GM19395 (cell line): Measurements from ENCODE around the gene AFF2.

Source experiments
- ATAC-seq: cut with Tn5 transposase; IDR thresholded peaks from one replicate; pipeline ENCODE4 v1.9.1; 2021; ENCODE audit warnings: mild to moderate bottlenecking, moderate library complexity; ENCODE audit not compliant: unreplicated experiment

Gene AFF2

DNA sequence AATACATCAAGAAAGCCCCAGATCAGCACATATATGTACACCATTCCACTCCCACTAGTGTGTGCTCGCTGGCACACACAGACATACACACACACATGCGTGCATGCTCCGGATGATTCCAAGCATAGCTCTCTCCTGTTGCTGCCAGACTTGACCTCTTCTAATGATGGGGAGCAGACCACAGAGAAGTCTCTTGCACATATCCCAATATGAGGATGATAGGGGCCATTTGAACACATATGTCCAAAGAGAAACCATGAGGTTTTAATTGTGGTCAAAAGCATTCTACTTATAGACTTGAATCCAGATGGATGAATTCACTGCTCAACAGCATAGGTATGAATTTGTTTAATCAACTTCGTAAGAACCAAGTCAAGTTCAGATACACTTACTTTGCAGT, 214.9 kb downstream of the AFF2 start:
- ATAC-seq: no peak

DNA sequence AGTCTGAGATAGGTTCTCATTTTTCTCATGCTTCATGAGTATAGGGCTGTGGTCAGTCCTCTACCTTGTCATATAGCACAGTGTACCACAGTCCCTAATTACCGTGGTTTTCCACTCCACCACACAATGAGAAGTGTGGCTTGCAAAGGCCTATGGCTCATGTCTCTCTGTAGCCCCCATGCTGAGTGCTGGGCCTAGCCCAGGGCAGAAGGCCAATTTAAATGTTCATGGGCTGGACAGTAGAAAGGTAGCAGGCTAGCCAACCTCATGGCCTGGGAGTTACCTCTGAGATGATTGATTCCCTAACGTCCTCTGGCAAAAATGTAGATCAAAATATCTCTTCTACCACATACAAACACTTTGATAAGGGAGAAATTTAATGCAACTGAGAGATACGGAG, 222.5 kb downstream of the AFF2 start:
- ATAC-seq: no peak

DNA sequence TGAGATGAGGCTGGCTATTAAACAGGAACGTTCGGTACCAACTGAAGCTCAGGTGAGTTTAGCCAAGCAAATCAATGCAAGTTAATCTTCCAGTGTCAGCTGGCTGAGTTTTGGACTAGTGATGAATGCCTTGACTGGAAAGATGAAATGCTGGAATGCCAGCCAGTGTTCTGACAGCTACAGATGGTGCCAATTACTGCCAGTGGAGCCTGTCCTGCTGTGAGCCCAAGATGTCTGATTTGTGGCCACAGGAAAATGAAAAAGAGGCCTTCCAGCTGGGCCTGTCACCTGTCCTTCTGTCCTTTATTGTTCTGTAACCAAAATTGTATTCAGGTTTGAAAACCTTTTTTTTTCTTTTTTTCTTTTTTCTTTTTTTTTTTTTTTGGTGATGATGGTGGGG, 223.1 kb downstream of the AFF2 start:
- no peak for ATAC-seq

DNA sequence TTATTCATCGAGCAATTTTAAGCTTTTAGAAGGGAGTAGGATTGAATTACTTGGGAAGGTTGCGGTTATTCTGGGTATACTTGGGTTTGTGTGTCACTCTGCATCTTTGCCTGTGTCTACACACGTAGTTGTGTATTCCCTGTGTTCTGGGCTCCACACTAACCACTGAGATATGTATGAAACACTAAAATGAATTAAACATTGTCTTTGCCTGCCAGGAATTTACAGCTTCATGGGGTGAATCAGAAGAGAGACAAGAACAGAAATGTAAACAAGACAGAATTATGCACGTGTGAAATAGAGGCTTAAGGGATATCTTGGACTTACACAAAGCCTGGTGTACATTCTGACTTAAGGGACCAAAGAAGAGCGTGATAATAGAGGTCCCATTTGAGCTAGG, 228.5 kb downstream of the AFF2 start:
- ATAC-seq: no peak

DNA sequence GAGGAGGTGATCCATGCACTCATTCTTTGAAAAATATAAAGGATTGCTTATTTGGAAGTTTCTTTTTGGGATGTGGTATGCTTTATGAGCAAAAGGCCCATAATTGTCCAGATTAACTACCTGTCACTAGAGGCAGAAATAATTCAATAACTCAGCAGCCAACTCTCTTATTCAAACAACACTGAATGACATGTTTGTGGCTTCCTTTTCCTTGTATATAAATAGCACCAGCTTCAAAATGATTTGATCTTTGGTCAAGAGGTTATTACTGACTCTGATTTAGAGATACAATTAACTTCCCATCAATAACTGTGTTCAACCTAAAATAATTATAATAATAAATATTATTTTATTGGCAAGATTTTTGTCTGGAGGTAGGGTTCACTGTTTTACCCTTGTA, 232.3 kb downstream of the AFF2 start:
- ATAC-seq: no peak

DNA sequence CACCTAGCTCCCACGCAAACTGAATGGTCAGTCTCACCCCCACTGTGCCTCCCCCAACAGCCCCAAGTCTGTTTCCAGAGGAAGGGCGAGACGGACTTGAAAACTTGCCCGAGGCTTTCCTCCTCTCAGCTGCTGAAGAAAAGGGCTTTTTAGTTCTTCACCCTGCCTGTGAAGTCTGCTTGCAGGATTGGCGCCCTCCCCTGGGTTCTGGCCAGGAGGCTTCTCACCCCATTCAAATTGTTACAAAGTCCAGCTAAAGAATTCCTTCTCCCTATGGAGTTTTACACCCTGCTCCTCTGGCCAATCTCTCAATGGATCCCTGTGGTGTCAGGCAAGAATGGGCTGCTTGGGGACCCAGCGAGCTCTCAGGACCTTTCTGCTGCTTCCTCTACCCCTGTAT, 241.0 kb downstream of the AFF2 start:
- ATAC-seq: no peak

DNA sequence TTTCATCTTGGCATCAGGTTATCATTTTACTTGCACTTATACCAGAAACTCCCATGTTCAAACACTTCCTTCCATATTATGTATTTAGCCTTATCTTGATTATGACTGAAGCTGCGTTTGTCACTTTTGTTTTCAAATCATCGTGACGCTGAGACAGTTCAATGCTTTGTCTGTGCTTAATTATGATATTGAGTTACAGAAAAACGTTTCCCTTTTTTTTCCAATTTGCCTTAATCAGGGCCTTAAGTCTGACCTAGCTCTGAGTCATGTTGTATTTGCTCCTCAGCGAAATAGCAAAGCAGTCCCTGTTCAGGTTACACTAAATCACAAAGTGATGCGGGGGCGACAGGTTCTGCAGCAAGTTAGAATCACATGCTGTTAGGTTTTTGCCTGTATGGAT, 254.7 kb downstream of the AFF2 start:
- no peak for ATAC-seq

DNA sequence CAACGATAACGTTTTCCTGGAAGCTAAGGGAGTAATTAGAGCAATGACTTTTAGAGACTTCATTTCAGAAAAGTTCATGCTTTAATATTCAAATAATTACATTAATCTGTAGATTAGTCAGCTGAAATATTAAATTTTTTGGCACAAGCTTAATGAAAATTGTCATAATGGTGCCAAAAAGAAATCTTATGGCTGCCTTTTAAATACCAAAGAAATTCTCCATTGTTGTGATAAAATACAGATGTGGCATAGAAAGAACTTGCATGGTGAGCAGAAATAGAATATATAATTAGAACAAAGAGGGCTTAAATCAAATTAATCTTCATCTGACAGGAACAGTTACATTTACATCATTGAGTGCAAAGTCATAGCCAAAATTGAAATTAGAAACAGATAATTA, 263.5 kb downstream of the AFF2 start:
- ATAC-seq: no peak

DNA sequence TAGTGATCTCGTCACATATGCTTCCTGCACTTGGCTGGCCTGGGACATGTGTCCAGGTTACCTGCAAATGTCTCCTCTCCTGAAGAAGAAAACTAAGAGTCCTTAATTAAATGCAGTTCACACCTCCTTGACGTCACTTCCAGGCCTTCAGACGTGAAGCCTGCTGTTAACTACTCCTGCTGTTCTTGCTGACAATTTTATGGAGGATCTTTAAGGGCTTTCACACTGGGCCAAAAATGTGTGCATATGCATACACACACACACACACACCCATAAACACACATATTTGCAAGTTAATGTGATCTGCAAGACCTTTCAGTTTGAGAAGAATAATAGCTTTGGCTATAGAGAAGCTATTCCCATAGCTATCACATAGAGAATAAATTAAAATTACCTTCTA, 267.9 kb downstream of the AFF2 start:
- ATAC-seq: no peak

DNA sequence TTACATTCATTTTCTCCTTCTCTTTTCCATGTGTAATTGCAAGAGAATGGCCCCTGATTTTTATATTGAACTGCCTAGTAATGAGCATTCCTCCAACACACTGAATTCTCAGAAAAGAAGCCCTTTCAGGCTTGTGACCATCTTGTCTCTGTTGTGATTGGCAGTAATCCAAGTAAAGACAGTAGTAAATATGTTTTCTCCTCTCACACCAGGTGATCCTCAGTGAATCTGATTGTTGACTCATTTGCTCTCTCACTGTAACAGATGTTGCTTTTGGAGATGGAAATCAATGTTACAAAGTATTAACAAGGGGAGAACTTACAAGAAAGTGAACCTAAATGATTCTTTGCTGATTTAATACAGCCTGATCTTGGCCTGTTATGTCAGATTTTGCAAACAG, 271.0 kb downstream of the AFF2 start:
- ATAC-seq: no peak

DNA sequence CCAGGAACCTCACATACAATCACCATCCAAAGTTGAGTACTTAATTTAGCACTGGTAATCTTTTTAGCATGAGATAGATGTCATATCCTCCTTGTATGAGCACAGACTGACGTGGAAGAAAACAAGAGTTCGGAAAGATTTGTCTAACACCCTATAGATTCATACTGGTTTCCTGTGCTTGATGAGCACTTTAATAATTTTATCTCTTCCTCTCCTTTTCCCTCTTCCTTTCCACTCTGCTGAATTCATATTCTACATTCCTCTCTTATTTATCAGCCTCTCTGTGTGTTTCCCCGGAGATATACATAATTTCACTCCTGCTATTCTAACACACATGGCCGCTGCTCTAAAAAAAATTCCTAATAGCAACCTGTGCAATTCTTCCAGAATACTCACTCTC, 273.9 kb downstream of the AFF2 start:
- ATAC-seq: no peak

DNA sequence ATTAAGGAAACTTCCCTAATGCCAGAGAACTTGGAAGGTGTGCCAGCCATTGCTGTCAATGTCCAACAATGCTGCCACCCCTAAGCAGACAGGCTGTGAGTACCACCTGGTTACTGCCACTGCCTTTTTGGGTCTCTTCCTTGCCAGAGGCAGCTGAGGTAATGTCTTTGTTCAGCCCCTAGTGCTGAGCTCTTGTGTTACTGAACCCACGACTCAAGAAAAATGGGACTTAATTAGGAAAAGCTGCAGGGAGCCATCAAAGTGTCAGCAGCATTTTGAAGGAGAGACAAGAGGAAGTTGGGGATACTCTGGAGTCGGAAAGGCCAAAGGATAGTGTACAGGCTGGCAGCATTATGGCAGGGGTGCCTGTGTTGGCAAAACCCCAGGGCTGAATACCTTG, 283.7 kb downstream of the AFF2 start:
- ATAC-seq: no peak

DNA sequence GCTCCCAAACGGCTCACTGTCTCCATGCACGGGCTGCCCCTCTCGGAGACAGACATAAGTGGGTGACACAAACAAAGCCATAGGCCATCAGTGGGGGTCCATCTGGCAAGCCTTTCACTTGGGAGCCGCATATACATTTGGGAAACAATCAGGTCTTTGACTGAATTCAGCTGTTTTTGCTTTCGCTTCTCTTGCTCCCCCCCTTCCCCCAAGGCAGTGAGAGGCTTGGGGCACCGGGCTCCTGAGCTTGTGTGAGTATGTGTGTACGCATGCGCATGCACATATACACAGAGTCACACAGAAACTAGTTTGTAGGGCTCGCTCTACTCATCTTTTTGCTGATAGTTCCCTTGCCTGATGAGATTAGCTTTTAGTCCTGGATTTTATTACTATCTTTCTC, 284.4 kb downstream of the AFF2 start:
- no peak for ATAC-seq

DNA sequence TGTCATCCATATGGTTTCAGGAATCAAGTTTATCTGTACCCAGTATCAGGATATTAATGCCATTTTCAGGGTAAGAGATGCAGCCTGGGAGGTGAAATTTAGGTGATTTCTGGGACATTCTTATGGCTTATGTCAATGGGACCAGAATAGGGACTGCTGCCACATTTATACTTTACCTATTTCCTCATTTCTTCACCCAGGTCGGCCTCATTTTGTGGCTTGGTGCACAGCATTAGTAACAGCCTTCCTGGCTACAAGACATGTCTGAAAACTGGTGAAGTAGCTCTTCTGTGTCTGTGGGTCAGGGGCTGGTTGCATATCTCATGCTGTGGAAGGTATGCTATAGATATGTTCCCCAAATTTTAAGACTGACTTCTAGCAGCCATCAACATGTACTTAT, 284.8 kb downstream of the AFF2 start:
- ATAC-seq: no peak

DNA sequence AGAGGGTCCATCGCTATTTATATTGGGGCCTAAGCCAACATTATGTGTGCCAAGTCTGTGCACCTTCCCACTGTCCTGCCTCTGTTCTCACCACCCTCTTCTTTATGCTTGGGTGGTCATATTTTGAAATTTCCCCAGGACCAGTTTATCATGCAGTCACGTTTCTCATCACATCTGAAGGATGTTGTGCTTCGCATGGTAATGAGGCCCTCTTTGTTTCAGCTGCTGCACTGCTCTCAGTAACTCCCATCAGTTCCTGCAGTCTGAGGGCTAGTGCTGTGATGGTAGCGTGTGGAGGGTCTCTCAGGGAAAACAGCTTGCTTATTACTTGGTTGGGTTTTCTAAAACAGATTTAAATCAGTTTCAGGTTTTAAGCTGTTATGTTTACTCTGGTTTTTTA, 288.0 kb downstream of the AFF2 start:
- no peak for ATAC-seq

DNA sequence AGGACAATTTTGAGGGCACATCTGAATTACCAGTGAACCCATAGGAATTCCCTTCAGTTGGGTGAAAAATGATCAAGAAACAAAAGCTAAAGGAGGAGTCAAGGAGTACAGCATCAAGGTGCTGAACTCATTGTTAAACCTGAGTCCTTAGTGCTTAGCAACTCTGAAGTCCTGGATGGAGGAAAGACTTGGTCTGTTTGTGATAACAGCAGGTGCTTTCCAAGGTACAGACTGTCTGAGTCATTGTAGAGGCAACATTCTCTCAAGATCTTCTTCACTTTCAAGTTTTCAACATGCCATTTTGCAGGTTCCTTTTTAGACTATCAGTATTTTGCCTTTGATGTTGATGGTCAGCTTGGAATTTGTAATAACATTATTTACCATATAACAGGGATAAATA, 293.9 kb downstream of the AFF2 start:
- ATAC-seq: no peak

DNA sequence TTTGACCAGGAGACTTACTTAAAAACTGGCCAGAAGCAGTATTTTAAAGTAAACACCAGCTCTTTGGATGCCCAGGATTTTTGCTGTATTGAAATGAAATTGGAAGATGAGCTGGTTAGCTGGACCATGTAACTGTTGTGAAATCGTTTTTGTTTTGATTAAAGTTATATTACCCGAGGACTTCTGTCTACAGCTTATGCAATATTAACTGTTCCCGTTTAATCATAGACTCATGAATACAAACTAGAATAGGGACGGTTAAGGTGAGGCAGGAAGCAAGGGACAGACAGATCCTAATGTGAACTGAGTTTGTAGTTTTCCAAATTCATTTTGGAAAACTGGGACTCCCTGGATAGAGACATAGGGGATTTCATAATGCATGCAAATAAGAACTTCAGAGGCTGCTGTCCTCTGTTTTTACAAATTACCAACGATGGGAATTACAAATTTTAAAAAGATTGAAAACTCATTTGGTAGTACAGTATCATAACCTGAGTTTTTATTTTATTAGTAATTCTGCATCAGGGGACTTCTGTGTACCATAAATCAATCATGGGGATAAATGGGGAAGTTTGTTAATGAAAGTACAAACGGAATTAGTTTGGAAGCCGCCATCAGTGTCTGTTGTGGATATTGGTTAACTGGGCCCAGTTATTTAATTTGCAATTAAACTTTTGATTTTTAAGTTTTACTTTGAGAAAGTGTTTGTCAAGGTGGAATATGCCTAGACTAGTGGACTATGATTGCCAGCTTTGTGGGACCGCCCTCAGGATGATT, 304.4 kb downstream of the AFF2 start:
- no peak for ATAC-seq

DNA sequence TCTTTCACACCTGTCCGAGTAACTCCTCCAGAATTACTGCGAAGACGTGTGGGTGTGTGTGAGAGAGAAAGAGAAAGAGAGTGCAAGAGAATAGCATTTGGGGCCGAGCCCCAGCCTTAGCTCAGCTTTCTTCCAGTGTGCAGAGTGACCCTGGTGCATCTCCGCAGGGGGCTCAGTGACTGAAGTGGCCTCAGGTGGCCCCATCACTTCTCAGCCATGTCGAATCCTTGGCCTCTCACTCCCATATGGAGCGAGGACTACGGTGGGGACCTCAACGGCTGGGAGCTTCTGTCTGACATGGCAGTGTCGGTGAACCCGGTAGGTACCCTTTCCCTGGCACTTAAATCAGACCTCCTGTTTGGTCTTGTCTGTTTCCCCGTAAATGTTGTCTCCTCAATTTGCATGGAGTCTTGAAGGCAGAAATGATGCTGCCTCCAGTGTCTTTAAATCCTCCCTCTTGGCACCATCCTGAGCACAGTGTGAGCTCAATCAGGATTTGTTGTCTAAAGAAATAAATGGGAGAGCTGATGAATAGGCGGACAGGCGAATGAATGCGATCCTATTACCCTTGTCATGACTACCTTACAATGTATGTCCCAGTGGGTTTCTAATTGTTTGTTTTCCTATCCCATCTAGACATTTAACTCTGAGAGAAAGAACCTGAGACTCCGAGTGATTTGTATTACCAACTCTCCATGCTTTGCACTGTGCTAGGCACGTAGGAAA, 305.9 kb downstream of the AFF2 start:
- no peak for ATAC-seq

DNA sequence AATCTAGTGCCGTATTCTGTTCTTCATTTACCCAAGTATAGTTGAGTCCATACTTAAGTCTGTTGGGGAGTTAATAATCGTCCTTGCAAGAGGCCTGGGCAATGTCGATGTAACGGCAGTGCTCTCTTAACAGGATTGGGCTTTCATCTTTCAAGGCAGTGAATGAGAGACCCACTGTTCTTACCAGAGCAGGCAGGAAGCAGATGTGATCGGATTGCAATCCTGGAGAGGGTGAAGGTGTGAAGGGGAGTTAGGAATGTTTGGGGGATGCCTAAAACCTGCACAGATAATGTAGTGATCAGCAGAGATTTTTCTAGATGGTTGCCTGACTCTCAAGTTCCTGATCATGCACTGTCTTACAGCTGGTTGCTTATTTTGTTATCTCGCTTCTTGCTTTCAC, 308.4 kb downstream of the AFF2 start:
- ATAC-seq: no peak

DNA sequence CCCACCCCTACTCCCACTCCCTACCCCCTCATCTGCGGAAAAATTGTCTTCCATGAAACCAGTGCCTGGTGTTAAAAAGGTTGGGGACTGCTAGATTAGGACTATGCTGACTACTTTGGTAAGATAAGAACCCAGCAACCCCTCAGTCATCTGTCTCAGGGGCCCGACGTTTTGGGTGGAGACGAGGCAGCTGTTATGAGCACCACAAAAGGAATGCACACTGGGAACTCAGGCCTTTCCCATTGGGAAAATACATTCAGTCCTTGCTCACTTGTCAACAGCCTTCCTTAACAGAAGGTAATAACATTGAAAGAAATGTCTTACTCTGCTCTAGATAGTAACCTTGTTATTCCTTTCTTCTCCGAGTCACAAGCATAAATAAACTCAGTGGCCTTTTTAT, 310.8 kb downstream of the AFF2 start:
- no peak for ATAC-seq

DNA sequence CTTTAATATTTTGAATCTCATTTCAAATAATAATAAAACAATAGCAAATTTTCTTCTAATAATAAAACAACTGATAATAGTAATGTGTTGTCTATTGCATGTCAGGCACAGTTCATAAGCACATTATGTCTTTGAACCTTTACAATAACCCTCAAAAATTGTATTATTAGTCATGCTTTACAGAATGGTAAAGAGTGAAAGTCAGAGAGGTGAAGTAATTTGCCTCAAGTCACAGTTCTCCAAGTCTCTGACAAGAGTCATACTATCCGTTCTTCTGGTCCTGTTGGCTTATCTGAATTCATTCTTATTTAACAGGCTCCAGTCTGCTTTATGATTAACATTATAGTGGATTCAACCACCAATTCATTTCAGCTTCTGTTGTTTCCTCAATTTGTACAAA, 313.0 kb downstream of the AFF2 start:
- no peak for ATAC-seq

DNA sequence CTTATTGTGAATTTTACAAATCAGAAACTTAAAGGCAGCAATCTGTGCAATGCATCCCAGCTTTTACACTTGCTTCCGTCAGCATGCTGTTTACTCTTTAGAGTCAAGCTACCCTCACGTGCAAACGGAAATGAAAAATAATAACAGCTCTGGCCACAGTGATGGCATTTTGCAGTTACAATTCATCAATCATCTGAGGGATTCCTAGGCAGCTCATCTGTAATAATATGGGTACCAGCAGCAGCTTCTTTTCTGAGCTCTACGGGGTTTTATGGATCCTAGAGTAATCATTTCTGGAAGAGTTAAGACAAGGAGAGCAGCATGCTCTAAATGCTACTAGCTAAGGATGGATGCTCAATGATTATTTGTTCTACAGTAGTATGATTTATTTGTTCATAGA, 313.6 kb downstream of the AFF2 start:
- no peak for ATAC-seq
